K562 (cell line): ENCODE measurements around the gene TNFAIP3. TPM values are rescaled to one million over a fixed set of nuclear protein-coding genes. Genes with fewer than 3 reads are reported as not detected.
A peak's percentile ranks its signal among the peaks of the same experiment; 100 is the strongest.

Source experiments
- AFF1 ChIP-seq, 2 experiments: fragments of 450-650 bp; IDR thresholded peaks; 2 replicates each; pipeline ENCODE4 v1.6.1; 2018; ENCODE audit warnings: mild to moderate bottlenecking in 2 of 2, low read depth in 1 of 2; ENCODE audit not compliant: partially characterized antibody in 2 of 2
- ARNT ChIP-seq, 2 experiments: fragments of 450-650 bp; IDR thresholded peaks; 2 replicates each; pipeline ENCODE4 v1.6.1; 2016; ENCODE audit warnings: mild to moderate bottlenecking in 1 of 2
- BRD4 ChIP-seq: fragments of 200-600 bp; sonication (generic); IDR thresholded peaks from 2 replicates; pipeline ENCODE4 v1.6.1; 2017; ENCODE audit warnings: inconsistent platforms
- CHAMP1 ChIP-seq: fragments of 450-650 bp; IDR thresholded peaks from 2 replicates; pipeline ENCODE4 v1.6.1; 2016; ENCODE audit warnings: mild to moderate bottlenecking
- E2F4 ChIP-seq: sonication (generic); formaldehyde crosslinking; IDR thresholded peaks from 2 replicates; pipeline ENCODE4 v1.8.0; 2022; ENCODE audit warnings: mild to moderate bottlenecking, low read depth, missing genetic modification reagents
- EP400 ChIP-seq: fragments of 450-650 bp; IDR thresholded peaks from 2 replicates; pipeline ENCODE4 v1.6.1; 2017; ENCODE audit warnings: antibody characterized with exemption, mild to moderate bottlenecking, moderate library complexity
- ESRRA ChIP-seq: fragments of 450-650 bp; IDR thresholded peaks from 2 replicates; pipeline ENCODE4 v1.6.1; 2014; ENCODE audit warnings: low read depth, mild to moderate bottlenecking, moderate library complexity, borderline replicate concordance
- HIVEP1 ChIP-seq: fragments of 250-450 bp; sonication (Bioruptor Pico); IDR thresholded peaks from 2 replicates; pipeline ENCODE4 v1.4.0; 2020; ENCODE audit warnings: mild to moderate bottlenecking
- NFE2 ChIP-seq: IDR thresholded peaks from 2 replicates; pipeline ENCODE4 v1.6.1; 2014; ENCODE audit warnings: antibody characterized with exemption, low read depth
- NFRKB ChIP-seq: fragments of 450-650 bp; IDR thresholded peaks from 2 replicates; pipeline ENCODE4 v1.6.1; 2016; ENCODE audit warnings: low read depth
- PKNOX1 ChIP-seq: fragments of 450-650 bp; IDR thresholded peaks from 2 replicates; pipeline ENCODE4 v1.6.1; 2016
- SOX6 ChIP-seq: fragments of 450-650 bp; IDR thresholded peaks from 2 replicates; pipeline ENCODE4 v1.6.1; 2014; ENCODE audit warnings: mild to moderate bottlenecking
- STAT5A ChIP-seq: IDR thresholded peaks from 2 replicates; pipeline ENCODE4 v1.6.1; 2012; ENCODE audit warnings: low read length, inconsistent platforms, borderline replicate concordance
- ZFP1 ChIP-seq: fragments of 450-650 bp; formaldehyde crosslinking; IDR thresholded peaks from 2 replicates; pipeline ENCODE4 v1.4.0; 2020; ENCODE audit warnings: mild to moderate bottlenecking, mixed read lengths
- ZKSCAN8 ChIP-seq: fragments of 200-800 bp; sonication (Bioruptor generic); IDR thresholded peaks from 2 replicates; pipeline ENCODE4 v1.6.1; 2016; ENCODE audit warnings: missing genetic modification characterization, missing compliant biosample characterization
- ZNF212 ChIP-seq: fragments of 450-650 bp; formaldehyde crosslinking; IDR thresholded peaks from 2 replicates; pipeline ENCODE4 v1.4.0; 2020; ENCODE audit warnings: mild to moderate bottlenecking
- ZNF217 ChIP-seq: sonication (generic); formaldehyde crosslinking; IDR thresholded peaks from 2 replicates; pipeline ENCODE4 v1.8.0; 2022; ENCODE audit warnings: mild to moderate bottlenecking, missing genetic modification reagents
- ZNF589 ChIP-seq: fragments of 200-800 bp; sonication (Bioruptor generic); IDR thresholded peaks from 2 replicates; pipeline ENCODE4 v1.6.1; 2016; ENCODE audit warnings: low read depth, missing genetic modification characterization, missing compliant biosample characterization
- ZNF766 ChIP-seq: fragments of 200-800 bp; sonication (Bioruptor generic); conservative IDR thresholded peaks from 2 replicates; pipeline ENCODE4 v1.6.1; 2016; ENCODE audit warnings: missing genetic modification characterization, missing compliant biosample characterization
- polyA plus RNA-seq, 8 experiments: library from polyadenylated mRNA; depleted of rRNA in 4 of 8; stranded (reverse) in 5 of 8; unstranded in 3 of 8; fragments of >200 nt; fragmentation: Nextera tagmentation in 2 of 8; fragmentation: Illumina TruSeq in 1 of 8; extraction: Ambion mirVana in 2 of 8; extraction: Trizol in 1 of 8; gene quantifications; 2 replicates each; pipeline versions ENCODE4 v1.2.1 to v1.2.3, GENCODE V29; 2011 to 2014; ENCODE audit warnings: inconsistent platforms in 1 of 8, missing spikeins in 1 of 8
- total RNA-seq, 7 experiments: library from RNA; depleted of rRNA in 6 of 7; stranded (reverse); fragments of >200 nt in 6 of 7; fragmentation: Illumina TruSeq in 2 of 7; extraction: Trizol in 2 of 7; gene quantifications; 2 replicates each; pipeline versions ENCODE4 v1.2.1 to v1.2.3, GENCODE V29; 2011 to 2021; ENCODE audit warnings: low replicate concordance in 1 of 7

The TNFAIP3 gene
- total and polyA plus RNA-seq, 9 of the 15 experiments (the other 6 are each of a cell fraction or from before 2014, with no cell fraction given) = 0.79 to 17.0 (median 6.4) TPM

- TF ChIP-seq CHAMP1 (peak; percentile 24; the same call in 1 of the 2 replicates), SOX6 (peak; percentile 44; the same call in 1 of the 2 replicates), ZNF589 (CRISPR knock-in tag) (peak; percentile 49; the same call in 1 of the 2 replicates), ZNF212 (CRISPR knock-in tag) (0 out of 2 replicates have a peak, but pooled peaks have one; percentile 16), BRD4 (peak; percentile 6; the same call in 1 of the 2 replicates), NFE2 (0 out of 2 replicates have a peak, but pooled peaks have one; percentile 19), ZKSCAN8 (no peak; the same call in 1 of the 2 replicates), PKNOX1 (peak; percentile 36; the same call in 1 of the 2 replicates), EP400 (peak; percentile 12; the same call in 1 of the 2 replicates), ESRRA (0 out of 2 replicates have a peak, but pooled peaks have one; percentile 19), ARNT (IDR thresholded peaks at IDR 0.05) (0 out of 4 replicates have a peak, but pooled peaks of 1 of the 2 experiments have one; percentile 29), E2F4 (CRISPR knock-in tag) (no peak), STAT5A (no peak), ZNF217 (CRISPR knock-in tag) (no peak), ZNF766 (CRISPR knock-in tag) (peak; percentile 24; the same call in 1 of the 2 replicates), ZFP1 (CRISPR knock-in tag) (0 out of 2 replicates have a peak, but pooled peaks have one; percentile 9), NFRKB (peak; percentile 82), HIVEP1 (CRISPR knock-in tag) (no peak), AFF1 (IDR thresholded peaks at IDR 0.05; ENCODE audit: low read depth in 1 of 2, partially characterized antibody in 2 of 2) (peak; percentile 40 to 77)
Observed at GRCh38 chr6:137861550-137862337, 5.3 kb upstream of the TNFAIP3 start (continued).
